ENCODE results near the gene RBL1. TPM values are rescaled to one million over a fixed set of nuclear protein-coding genes. Genes with fewer than 3 reads are reported as not detected.
"Not testable (repeated sequence)": the region's sequence is repeated elsewhere in the genome, so short reads cannot be mapped to it uniquely, and the experiment has no call there.

The RBL1 gene
- total and polyA plus RNA-seq, 2 of the 4 experiments (the other 2 are of a cell fraction) = 3.3 to 7.5 TPM

- in situ Hi-C loops (cut with MboI; ENCODE audit: low sequenced_read_pairs); H3K18ac ChIP-seq (ENCODE audit: low read depth, low read length); H3K79me1 ChIP-seq (ENCODE audit: low read depth in 1 of 2, low read length in 2 of 2); H3K27me3 ChIP-seq (ENCODE audit: control insufficient read depth, insufficient read depth, low read length); H3K4me3 ChIP-seq (ENCODE audit: insufficient read depth, low read depth, low read length); H3K23ac ChIP-seq (ENCODE audit: low read depth, low read length); H2AFZ ChIP-seq (replicated peaks; ENCODE audit: low read length, poor library complexity); BruUV-seq (replicated peaks); H3K14ac ChIP-seq (replicated peaks; ENCODE audit: low read depth, low read length); H3K9ac ChIP-seq (ENCODE audit: low read depth, low read length); H2BK20ac ChIP-seq (ENCODE audit: low read depth, low read length); H4K5ac ChIP-seq (ENCODE audit: low read depth, low read length); H3K27ac ChIP-seq (ENCODE audit: insufficient read depth, low read length); H3K56ac ChIP-seq (ENCODE audit: extremely low read depth, insufficient read depth, low read length); H3K9me1 ChIP-seq (ENCODE audit: insufficient read depth, low read length); DNase-seq; H4K91ac ChIP-seq (ENCODE audit: insufficient read depth, low read depth, low read length); H3K36me3 ChIP-seq (ENCODE audit: control insufficient read depth, insufficient read depth, low read length); intact Hi-C loops (cut with micrococcal nuclease); H2AK5ac ChIP-seq (ENCODE audit: low read depth, low read length); H3K4me1 ChIP-seq (ENCODE audit: control insufficient read depth, insufficient read depth, low read length); H2BK5ac ChIP-seq (ENCODE audit: low read depth, low read length, poor library complexity, severe bottlenecking); H4K8ac ChIP-seq (ENCODE audit: low read depth in 2 of 2, low read length in 2 of 2); CTCF ChIA-PET; dilution Hi-C loops (cut with HindIII; ENCODE audit: low sequenced_read_pairs, unreplicated experiment); H3K9me3 ChIP-seq (ENCODE audit: control insufficient read depth, insufficient read depth, low read length); H3K4me2 ChIP-seq (ENCODE audit: low read depth, low read length); ATAC-seq (ENCODE audit: low read depth); H2BK15ac ChIP-seq (ENCODE audit: low read depth, low read length); H3K4ac ChIP-seq (ENCODE audit: low read depth, low read length); H4K20me1 ChIP-seq (ENCODE audit: insufficient read depth, low read length); H2BK120ac ChIP-seq (ENCODE audit: low read depth, low read length); H2AK9ac ChIP-seq (replicated peaks; ENCODE audit: low read depth, low read length, poor library complexity): not testable (repeated sequence)
- POLR2A ChIA-PET (ENCODE audit: unreplicated experiment) = interaction anchor here (0.6 kb wide), 1 partner anchor 819 kb away, joined by 3 read pairs; no protein-coding TSS in a partner anchor
- 100% methylated on average over 1 of the region's 3 CpGs; no CpG with 5 or more reads in 1 of the 2 experiments for WGBS, 2 experiments (ENCODE audit: extremely low coverage in 2 of 2, insufficient read length in 1 of 2)
Observed at GRCh38 chr20:36966965-36967364, 128.8 kb downstream of the RBL1 start.

DNA sequence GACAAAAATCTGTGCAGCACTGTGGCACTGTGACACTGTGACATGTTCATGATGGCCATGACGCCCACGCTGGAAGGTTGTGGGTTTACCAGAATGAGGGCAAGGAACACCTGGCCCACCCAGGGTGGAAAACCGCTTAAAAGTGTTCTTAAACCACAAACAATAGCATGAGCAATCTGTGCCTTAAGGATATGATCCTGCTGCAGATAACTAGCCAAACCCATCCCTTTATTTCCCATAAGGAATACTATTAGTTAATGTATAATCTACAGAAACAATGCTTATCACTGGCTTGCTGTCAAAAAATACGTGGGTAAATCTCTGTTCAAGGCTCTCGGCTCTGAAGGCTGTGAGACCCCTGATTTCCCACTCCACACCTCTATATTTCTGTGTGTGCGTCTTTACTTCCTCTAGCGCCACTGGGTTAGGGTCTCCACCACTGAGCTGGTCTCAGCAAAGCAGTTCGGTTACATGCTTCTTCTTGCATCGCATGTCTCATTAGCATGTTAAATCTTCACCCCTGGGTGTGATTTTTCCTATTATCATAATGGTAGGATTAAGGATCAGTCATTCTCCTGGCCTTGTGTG is 133.3 kb downstream of the RBL1 start:
- POLR2A ChIA-PET (ENCODE audit: unreplicated experiment); H3K23ac ChIP-seq (ENCODE audit: low read depth, low read length); H3K56ac ChIP-seq (ENCODE audit: extremely low read depth, insufficient read depth, low read length); H4K20me1 ChIP-seq (ENCODE audit: insufficient read depth, low read length); H2BK5ac ChIP-seq (ENCODE audit: low read depth, low read length, poor library complexity, severe bottlenecking); H4K91ac ChIP-seq (ENCODE audit: insufficient read depth, low read depth, low read length); H3K4ac ChIP-seq (ENCODE audit: low read depth, low read length); BruUV-seq (replicated peaks); H2AK9ac ChIP-seq (replicated peaks; ENCODE audit: low read depth, low read length, poor library complexity); H3K4me3 ChIP-seq (ENCODE audit: insufficient read depth, low read depth, low read length); H3K9ac ChIP-seq (ENCODE audit: low read depth, low read length); CTCF ChIA-PET; H3K79me1 ChIP-seq (ENCODE audit: low read depth in 1 of 2, low read length in 2 of 2); H3K27me3 ChIP-seq (ENCODE audit: control insufficient read depth, insufficient read depth, low read length); H4K5ac ChIP-seq (ENCODE audit: low read depth, low read length); H2BK20ac ChIP-seq (ENCODE audit: low read depth, low read length); H3K27ac ChIP-seq (ENCODE audit: insufficient read depth, low read length); dilution Hi-C loops (cut with HindIII; ENCODE audit: low sequenced_read_pairs, unreplicated experiment); H4K8ac ChIP-seq (ENCODE audit: low read depth in 2 of 2, low read length in 2 of 2); H2BK15ac ChIP-seq (ENCODE audit: low read depth, low read length); H2AFZ ChIP-seq (replicated peaks; ENCODE audit: low read length, poor library complexity); H3K4me2 ChIP-seq (ENCODE audit: low read depth, low read length); ATAC-seq (ENCODE audit: low read depth); H2BK120ac ChIP-seq (ENCODE audit: low read depth, low read length); H3K9me3 ChIP-seq (ENCODE audit: control insufficient read depth, insufficient read depth, low read length); in situ Hi-C loops (cut with MboI; ENCODE audit: low sequenced_read_pairs); H3K18ac ChIP-seq (ENCODE audit: low read depth, low read length); intact Hi-C loops (cut with micrococcal nuclease); DNase-seq; H3K36me3 ChIP-seq (ENCODE audit: control insufficient read depth, insufficient read depth, low read length); H3K9me1 ChIP-seq (ENCODE audit: insufficient read depth, low read length); H3K14ac ChIP-seq (replicated peaks; ENCODE audit: low read depth, low read length); H2AK5ac ChIP-seq (ENCODE audit: low read depth, low read length); H3K4me1 ChIP-seq (ENCODE audit: control insufficient read depth, insufficient read depth, low read length): not testable (repeated sequence)
- WGBS, 2 experiments (ENCODE audit: extremely low coverage in 2 of 2, insufficient read length in 1 of 2) = 100% methylated on average over 2 of the region's 9 CpGs; no CpG with 5 or more reads in 1 of the 2 experiments

All from IMR-90 (cell line).